Endothelial cell of umbilical vein (primary cell): ENCODE measurements around the gene KIF1B. TPM values are rescaled to one million over a fixed set of nuclear protein-coding genes. Genes with fewer than 3 reads are reported as not detected.

Experiments
- microRNA counts: library from miRNA; unstranded; fragments of <30 nt; microRNA quantifications from one replicate; lab custom pipeline; 2016
- microRNA-seq: library from miRNA; unstranded; fragments of <30 nt; microRNA quantifications from one replicate; pipeline ENCODE4 v1.2.0, GENCODE V29; 2021; ENCODE audit warnings: borderline number of aligned reads, borderline replicate concordance
- polyA plus RNA-seq, 4 experiments: library from polyadenylated mRNA; depleted of rRNA in 3 of 4; stranded (reverse) in 3 of 4; unstranded in 1 of 4; fragments of >200 nt; gene quantifications; 2 replicates each; pipeline versions ENCODE4 v1.2.1 to v1.2.3, GENCODE V29; 2011 to 2012; ENCODE audit warnings: missing spikeins in 1 of 4
- small RNA-seq: library from RNA; depleted of rRNA; stranded (forward); fragments of <200 nt; gene quantifications from one replicate; pipeline ENCODE3, GENCODE V24; 2012; ENCODE audit warnings: low replicate concordance, low read depth; ENCODE audit not compliant: insufficient read depth, insufficient read length
- total RNA-seq: library from RNA; stranded (reverse); gene quantifications from 2 replicates; pipeline ENCODE4 v1.2.3, GENCODE V29; 2021

Gene KIF1B
- total and polyA plus RNA-seq, 2 donors (not counting 3 experiments of a cell fraction or from before 2014, with no cell fraction given) = 14.8 to 58.6 TPM

MicroRNAs encoded within 50 kb of the gene (microRNA counts, 767-probe panel; counts per million panel counts)
- 723 counts per million, percentile 96 among the panel's probes with 10 or more counts for microRNA hsa-miR-1273d (lab: Ali Mortazavi, UCI)

Small RNAs within 50 kb of the gene (microRNA-seq; reads per million reads assigned to microRNA genes)
- not detected for gene MIR1273D

Small RNAs within 50 kb of the gene (small RNA-seq; reads per million reads assigned to genes)
- gene MIR1273D = not detected
- not detected for gene RNU6-37P
- not detected for gene RNU6-828P

Other genes starting within 250 kb of the KIF1B start
- not detected in 2 replicates for gene RBP7, start 213.3 kb upstream of the KIF1B start, total RNA-seq
- gene RBP7, start 213.3 kb upstream of the KIF1B start, polyA plus RNA-seq = not detected in 2 replicates
- 54.5 and 56.7 TPM in 2 replicates for gene UBE4B, start 177.6 kb upstream of the KIF1B start, total RNA-seq
- gene UBE4B, start 177.6 kb upstream of the KIF1B start, polyA plus RNA-seq = 13.3 and 17.8 TPM in 2 replicates
- gene PGD, start 188.5 kb downstream of the KIF1B start, total RNA-seq = 303 and 307 TPM in 2 replicates
- 189 and 196 TPM in 2 replicates for gene PGD, start 188.5 kb downstream of the KIF1B start, polyA plus RNA-seq
- 16.2 and 17.0 TPM in 2 replicates for gene CENPS, start 219.9 kb downstream of the KIF1B start, total RNA-seq
- 8.7 and 10.2 TPM in 2 replicates for gene CENPS, start 219.9 kb downstream of the KIF1B start, polyA plus RNA-seq
- gene CORT, start 239.5 kb downstream of the KIF1B start, total RNA-seq = not detected in 2 replicates
- gene CORT, start 239.5 kb downstream of the KIF1B start, polyA plus RNA-seq = 0.11 TPM in 1 of 2 replicates, not detected in the other